IMR-90 (cell line): ENCODE measurements around the gene RAB11FIP3. TPM values are rescaled to one million over a fixed set of nuclear protein-coding genes. Genes with fewer than 3 reads are reported as not detected.

Experiments
- ATAC-seq: fragments of 200-7000 bp; cut with Tn5 transposase; 2 replicates; pipeline ENCODE4 v1.9.1; 2020; ENCODE audit warnings: low read depth, mild to moderate bottlenecking, moderate library complexity
- BruUV-seq: library from RNA; stranded (reverse); fragments of 400-500 nt; replicated peaks from 2 replicates; lab custom pipeline; 2021; lab: Mats Ljungman, UMichigan
- CTCF ChIA-PET: fragments of 300-600 bp; formaldehyde crosslinking; extraction: SDS; loops from one replicate; lab custom pipeline; 2021; ENCODE audit warnings: antibody characterized with exemption; lab: Yijun Ruan, JAX
- POLR2A ChIA-PET: fragments of 300-600 bp; sonication (Branson Sonifier 250); formaldehyde crosslinking; loops from one replicate; lab custom pipeline; 2022; ENCODE audit warnings: antibody characterized with exemption; ENCODE audit not compliant: unreplicated experiment; lab: Charles Lee
- DNase-seq: peaks from one replicate; pipeline ENCODE4 v3.0.0; 2013
- H2AFZ ChIP-seq: replicated peaks from 2 replicates; pipeline ENCODE3; 2013; ENCODE audit warnings: low read length, mild to moderate bottlenecking; ENCODE audit not compliant: poor library complexity
- H2AK5ac ChIP-seq: 2 replicates; pipeline ENCODE4 v1.6.1; 2013; ENCODE audit warnings: low read depth, low read length, inconsistent platforms
- H2AK9ac ChIP-seq: replicated peaks from 2 replicates; pipeline ENCODE3; 2013; ENCODE audit warnings: mild to moderate bottlenecking, low read depth, low read length, moderate library complexity; ENCODE audit not compliant: poor library complexity
- H2BK120ac ChIP-seq: 2 replicates; pipeline ENCODE4 v1.6.1; 2013; ENCODE audit warnings: low read depth, low read length, inconsistent platforms
- H2BK15ac ChIP-seq: 3 replicates; pipeline ENCODE4 v1.6.1; 2013; ENCODE audit warnings: low read depth, low read length, inconsistent platforms
- H2BK20ac ChIP-seq: 2 replicates; pipeline ENCODE4 v1.6.1; 2013; ENCODE audit warnings: low read depth, mild to moderate bottlenecking, inconsistent platforms, low read length, moderate library complexity
- H2BK5ac ChIP-seq: 2 replicates; pipeline ENCODE4 v1.6.1; 2013; ENCODE audit warnings: mild to moderate bottlenecking, low read depth, low read length, inconsistent platforms; ENCODE audit not compliant: poor library complexity, severe bottlenecking
- H3K14ac ChIP-seq: replicated peaks from 2 replicates; pipeline ENCODE4 v1.6.1; 2013; ENCODE audit warnings: low read depth, low read length, inconsistent platforms
- H3K18ac ChIP-seq: 2 replicates; pipeline ENCODE4 v1.6.1; 2013; ENCODE audit warnings: low read depth, low read length, control low read depth
- H3K23ac ChIP-seq: 2 replicates; pipeline ENCODE4 v1.6.1; 2013; ENCODE audit warnings: low read depth, low read length, inconsistent platforms
- H3K27ac ChIP-seq: 2 replicates; pipeline ENCODE4 v1.5.1; 2013; ENCODE audit warnings: mild to moderate bottlenecking, control low read depth, low read length; ENCODE audit not compliant: insufficient read depth
- H3K27me3 ChIP-seq: 2 replicates; pipeline ENCODE4 v1.6.1; 2013; ENCODE audit warnings: low read length; ENCODE audit not compliant: control insufficient read depth, insufficient read depth
- H3K36me3 ChIP-seq: 2 replicates; pipeline ENCODE4 v1.6.1; 2013; ENCODE audit warnings: low read length, mixed read lengths; ENCODE audit not compliant: control insufficient read depth, insufficient read depth
- H3K4ac ChIP-seq: 2 replicates; pipeline ENCODE4 v1.6.1; 2013; ENCODE audit warnings: low read depth, low read length, inconsistent platforms
- H3K4me1 ChIP-seq: 2 replicates; pipeline ENCODE4 v1.6.1; 2013; ENCODE audit warnings: low read length, mixed read lengths; ENCODE audit not compliant: control insufficient read depth, insufficient read depth
- H3K4me2 ChIP-seq: 2 replicates; pipeline ENCODE4 v1.6.1; 2013; ENCODE audit warnings: low read depth, mild to moderate bottlenecking, control low read depth, low read length, moderate library complexity
- H3K4me3 ChIP-seq: 2 replicates; pipeline ENCODE4 v1.5.1; 2013; ENCODE audit warnings: low read depth, mild to moderate bottlenecking, control low read depth, low read length, moderate library complexity; ENCODE audit not compliant: insufficient read depth
- H3K56ac ChIP-seq: 2 replicates; pipeline ENCODE4 v1.6.1; 2013; ENCODE audit warnings: low read length, inconsistent platforms; ENCODE audit not compliant: insufficient read depth; ENCODE audit errors: extremely low read depth
- H3K79me1 ChIP-seq, 2 experiments: 2 replicates each; pipeline ENCODE4 v1.6.1; 2013; ENCODE audit warnings: low read length in 2 of 2, inconsistent platforms in 1 of 2, low read depth in 1 of 2
- H3K9ac ChIP-seq: 2 replicates; pipeline ENCODE4 v1.6.1; 2013; ENCODE audit warnings: low read depth, low read length, control low read depth
- H3K9me1 ChIP-seq: 2 replicates; pipeline ENCODE4 v1.6.1; 2013; ENCODE audit warnings: low read length, inconsistent platforms; ENCODE audit not compliant: insufficient read depth
- H3K9me3 ChIP-seq: 2 replicates; pipeline ENCODE4 v1.6.1; 2013; ENCODE audit warnings: low read length; ENCODE audit not compliant: control insufficient read depth, insufficient read depth
- H4K20me1 ChIP-seq: 2 replicates; pipeline ENCODE4 v1.6.1; 2013; ENCODE audit warnings: low read length, inconsistent platforms; ENCODE audit not compliant: insufficient read depth
- H4K5ac ChIP-seq: 2 replicates; pipeline ENCODE4 v1.6.1; 2013; ENCODE audit warnings: mild to moderate bottlenecking, low read depth, low read length, control low read depth
- H4K8ac ChIP-seq, 2 experiments: 2 replicates each; pipeline ENCODE4 v1.6.1; 2013; ENCODE audit warnings: low read depth in 2 of 2, low read length in 2 of 2, control low read depth in 1 of 2, inconsistent platforms in 1 of 2
- H4K91ac ChIP-seq: 2 replicates; pipeline ENCODE4 v1.6.1; 2013; ENCODE audit warnings: low read depth, low read length, inconsistent platforms; ENCODE audit not compliant: insufficient read depth
- CHD1 ChIP-seq: IDR thresholded peaks from 2 replicates; pipeline ENCODE4 v1.6.1; 2012; ENCODE audit warnings: low read depth, low read length, improper control_type of control experiment
- POLR2A ChIP-seq: IDR thresholded peaks from 2 replicates; pipeline ENCODE4 v1.6.1; 2012; ENCODE audit warnings: mild to moderate bottlenecking, low read depth, low read length
- WGBS, 2 experiments: methylation state at CpG; one replicate each; pipeline versions ENCODE4 v1.1.5 to v1.1.7; 2013; ENCODE audit warnings: missing lambda C conversion rate in 2 of 2; ENCODE audit not compliant: insufficient read length in 1 of 2; ENCODE audit errors: extremely low coverage in 2 of 2; 5-methylcytosine and 5-hydroxymethylcytosine counted together
- dilution Hi-C: fragments of 300-500 bp; cut with HindIII; formaldehyde crosslinking; loops from one replicate; pipeline ENCODE4 v1.14.3; 2018; ENCODE audit warnings: low sequenced_read_pairs; ENCODE audit not compliant: unreplicated experiment
- in situ Hi-C: fragments of 300-500 bp; cut with MboI; formaldehyde crosslinking; loops from 3 replicates; pipeline ENCODE4 v1.14.3; 2019; ENCODE audit warnings: low sequenced_read_pairs, inconsistent platforms, mixed read lengths
- intact Hi-C: fragments of 100-400 bp; cut with micrococcal nuclease; formaldehyde crosslinking; loops from 2 replicates; pipeline ENCODE4 v1.10.0; 2022
- polyA plus RNA-seq, 3 experiments: library from polyadenylated mRNA; depleted of rRNA; stranded (reverse); fragments of >200 nt; gene quantifications; 2 replicates each; pipeline ENCODE4 v1.2.3, GENCODE V29; 2012; ENCODE audit warnings: low replicate concordance in 1 of 3
- total RNA-seq: library from RNA; depleted of rRNA; stranded (reverse); fragments of >200 nt; gene quantifications from 2 replicates; pipeline ENCODE4 v1.2.3, GENCODE V29; 2012

Gene RAB11FIP3
- total and polyA plus RNA-seq, 2 of the 4 experiments (the other 2 are of a cell fraction), result 7.5 to 22.5 TPM

GRCh38 chr16:425740-426114 lies 278 bp downstream of the RAB11FIP3 start:
- H2BK15ac ChIP-seq, result no peak overlapping the region
- dilution Hi-C loops (no loop called here), intact Hi-C loops (loop anchor here (2.0 kb wide), 2 partner anchors 69 to 101 kb away; partner anchors contain the start of gene CAPN15), in situ Hi-C loops (no loop called here)
- H3K56ac ChIP-seq, result no peak overlapping the region
- no peak overlapping the region for H3K4ac ChIP-seq
- 0% methylated on average over 24 of the region's 63 CpGs; no CpG with 5 or more reads in 1 of the 2 experiments for WGBS, 2 experiments
- H4K8ac ChIP-seq, result no peak overlapping the region; a peak in 1 of 4 replicates
- H2BK120ac ChIP-seq, result no peak overlapping the region
- no peaks in the 10 kb centered on the region for H3K27me3 ChIP-seq
- H3K36me3 ChIP-seq, result peaks cover 3% of the 10 kb centered on the region; the same call in 1 of the 2 replicates
- CTCF ChIA-PET, result interaction anchor here (0.5 kb wide), 1 partner anchor 175 kb away, joined by 3 read pairs; no protein-coding TSS in a partner anchor
- H4K5ac ChIP-seq, result no peak overlapping the region
- no peak for DNase-seq
- POLR2A ChIA-PET, result no interaction called here
- H3K14ac ChIP-seq, result no peak overlapping the region
- peaks cover 32% of the 10 kb centered on the region for H4K20me1 ChIP-seq
- ATAC-seq, result peak; percentile 52
- no peak overlapping the region for H3K9ac ChIP-seq
- H2BK5ac ChIP-seq, result peak overlapping the region; percentile 48
- H3K27ac ChIP-seq, result peak overlapping the region; percentile 27; the same call in 1 of the 2 replicates
- peak overlapping the region; percentile 82 for H2AFZ ChIP-seq
- peaks cover 19 to 49% of the 10 kb centered on the region in 2 experiments for H3K79me1 ChIP-seq
- H2AK5ac ChIP-seq, result no peak overlapping the region
- peaks cover 16% of the 10 kb centered on the region for H3K9me1 ChIP-seq
- H3K23ac ChIP-seq, result no peak overlapping the region
- no peak overlapping the region for H2BK20ac ChIP-seq
- no peak overlapping the region for H3K4me2 ChIP-seq
- H3K9me3 ChIP-seq, result no peaks in the 10 kb centered on the region
- BruUV-seq, result no TSS peak
- H3K4me1 ChIP-seq, result peaks cover 13% of the 10 kb centered on the region
- no peak overlapping the region for H3K18ac ChIP-seq
- H4K91ac ChIP-seq, result no peak overlapping the region
- no peak for TF ChIP-seq CHD1
- peak; percentile 0; the same call in 1 of the 2 replicates for TF ChIP-seq POLR2A
- peak overlapping the region; percentile 65 for H2AK9ac ChIP-seq
- H3K4me3 ChIP-seq, result peak overlapping the region; percentile 65
